Upper lobe of left lung (tissue), 4 donors: ENCODE data around the gene CTXN1.

Source experiments
- EP300 ChIP-seq, 4 donors: sonication (generic); formaldehyde crosslinking; IDR thresholded peaks; one replicate each; pipeline ENCODE4 v1.5.1; 2017; ENCODE audit warnings: antibody characterized with exemption in 4 of 4, control low read depth in 2 of 4
- POLR2A ChIP-seq, 4 donors: fragments of 450-650 bp; IDR thresholded peaks; one replicate each; pipeline ENCODE4 v1.5.1; 2016 to 2017; ENCODE audit warnings: antibody characterized with exemption in 4 of 4, mild to moderate bottlenecking in 2 of 4
- POLR2AphosphoS5 ChIP-seq, 2 donors: sonication (generic); formaldehyde crosslinking; IDR thresholded peaks; one replicate each; pipeline ENCODE4 v1.5.1; 2017; ENCODE audit warnings: antibody characterized with exemption in 2 of 2
- TF ChIP-seq, protein P1 (sequence below), 6 experiments: fragments of 450-650 bp in 4 of 6; fragments of 200-600 bp in 2 of 6; sonication (generic) in 2 of 6; IDR thresholded peaks; one replicate each; pipeline ENCODE4 v1.5.1; 2016 to 2019; ENCODE audit warnings: antibody characterized with exemption in 6 of 6

DNA sequence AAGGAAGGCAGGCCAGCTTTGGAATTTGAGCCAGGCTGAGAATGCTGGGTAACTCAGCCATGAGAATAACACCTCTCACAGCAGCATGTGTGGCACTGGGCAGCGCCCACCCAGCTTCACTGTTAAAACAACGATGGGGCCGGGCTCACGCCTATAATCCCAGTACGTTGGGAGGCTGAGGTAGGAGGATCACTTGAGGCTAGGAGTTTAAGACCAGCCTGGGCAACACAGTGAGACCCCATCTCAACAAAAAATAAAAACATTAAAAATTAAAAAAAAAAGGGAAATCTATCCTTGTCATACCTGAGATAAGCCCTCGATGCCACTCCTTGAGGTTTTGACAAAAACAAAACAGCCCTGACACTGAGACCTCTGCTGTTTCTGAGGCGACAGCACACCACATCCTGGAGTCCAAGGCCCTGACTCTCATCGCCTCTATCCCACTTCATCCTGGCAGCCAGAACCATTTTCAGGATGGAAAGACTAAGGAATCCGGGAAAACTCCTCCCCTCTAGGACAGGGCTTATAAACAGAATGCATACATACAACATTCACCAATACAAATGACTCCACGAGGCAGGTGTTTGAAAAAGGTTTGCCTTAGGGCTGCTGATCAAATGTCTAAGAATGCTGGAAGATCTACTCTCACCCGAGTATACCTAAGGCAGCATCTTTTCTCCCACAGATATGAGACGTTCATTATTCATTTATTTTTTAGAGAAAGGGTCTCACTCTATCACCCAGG lies 40.2 kb upstream of the CTXN1 start:
- TF ChIP-seq, protein P1, sequence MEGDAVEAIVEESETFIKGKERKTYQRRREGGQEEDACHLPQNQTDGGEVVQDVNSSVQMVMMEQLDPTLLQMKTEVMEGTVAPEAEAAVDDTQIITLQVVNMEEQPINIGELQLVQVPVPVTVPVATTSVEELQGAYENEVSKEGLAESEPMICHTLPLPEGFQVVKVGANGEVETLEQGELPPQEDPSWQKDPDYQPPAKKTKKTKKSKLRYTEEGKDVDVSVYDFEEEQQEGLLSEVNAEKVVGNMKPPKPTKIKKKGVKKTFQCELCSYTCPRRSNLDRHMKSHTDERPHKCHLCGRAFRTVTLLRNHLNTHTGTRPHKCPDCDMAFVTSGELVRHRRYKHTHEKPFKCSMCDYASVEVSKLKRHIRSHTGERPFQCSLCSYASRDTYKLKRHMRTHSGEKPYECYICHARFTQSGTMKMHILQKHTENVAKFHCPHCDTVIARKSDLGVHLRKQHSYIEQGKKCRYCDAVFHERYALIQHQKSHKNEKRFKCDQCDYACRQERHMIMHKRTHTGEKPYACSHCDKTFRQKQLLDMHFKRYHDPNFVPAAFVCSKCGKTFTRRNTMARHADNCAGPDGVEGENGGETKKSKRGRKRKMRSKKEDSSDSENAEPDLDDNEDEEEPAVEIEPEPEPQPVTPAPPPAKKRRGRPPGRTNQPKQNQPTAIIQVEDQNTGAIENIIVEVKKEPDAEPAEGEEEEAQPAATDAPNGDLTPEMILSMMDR (IDR thresholded peaks at IDR 0.05) = no peak
- TF ChIP-seq EP300 (IDR thresholded peaks at IDR 0.05) (no peak), POLR2A (IDR thresholded peaks at IDR 0.05) (no peak), POLR2AphosphoS5 (IDR thresholded peaks at IDR 0.05) (no peak)
